ENCODE data around the gene GPR50.

GRCh38 chrX:151161690-151162089 lies 14.7 kb upstream of the GPR50 start:
- no peak for TF ChIP-seq SP1 (IDR thresholded peaks at IDR 0.05; ENCODE audit: low read depth, low read length)
- TF ChIP-seq CTCF (IDR thresholded peaks at IDR 0.05; ENCODE audit: control extremely low read depth in 1 of 3, insufficient read depth in 1 of 3, low read depth in 1 of 3, low read length in 3 of 3) = no peak
- TF ChIP-seq SAP30 (IDR thresholded peaks at IDR 0.05; ENCODE audit: insufficient read depth, insufficient replicate concordance, low read length) = no peak
- no peak for TF ChIP-seq CEBPB (IDR thresholded peaks at IDR 0.05; ENCODE audit: low read depth, low read length)
- no peak for TF ChIP-seq NRF1 (IDR thresholded peaks at IDR 0.05; ENCODE audit: low read depth, low read length)
- TF ChIP-seq RAD21 (IDR thresholded peaks at IDR 0.05 in 1 of 2, conservative IDR thresholded peaks at IDR 0.05 in 1 of 2; ENCODE audit: low read depth in 2 of 2, low read length in 2 of 2) = no peak
- TF ChIP-seq JUND (IDR thresholded peaks at IDR 0.05; ENCODE audit: low read length) = no peak
- TF ChIP-seq CBX5 (IDR thresholded peaks at IDR 0.05; ENCODE audit: low read depth, low read length) = no peak
- no peak for TF ChIP-seq PHF8 (conservative IDR thresholded peaks at IDR 0.05; ENCODE audit: low read depth, low read length)
- no peak for TF ChIP-seq CREB1 (IDR thresholded peaks at IDR 0.05)
- TF ChIP-seq POLR2A (IDR thresholded peaks at IDR 0.05; ENCODE audit: control extremely low read depth in 1 of 2, low read depth in 2 of 2, low read length in 2 of 2) = no peak
- no peak for TF ChIP-seq SIN3A (conservative IDR thresholded peaks at IDR 0.05 in 1 of 2, IDR thresholded peaks at IDR 0.05 in 1 of 2; ENCODE audit: low read depth in 1 of 2, low read length in 2 of 2)
- no peak for TF ChIP-seq JUN (IDR thresholded peaks at IDR 0.05; ENCODE audit: low read depth, low read length)
